ENCODE results near the gene BCKDK.
A peak's percentile ranks its signal among the peaks of the same experiment; 100 is the strongest.

The BCKDK gene

GRCh38 chr16:31114468-31114867 is 6.3 kb downstream of the BCKDK start:
- no peak for TF ChIP-seq ZC3H10 (CRISPR knock-in tag; IDR thresholded peaks at IDR 0.05)
- TF ChIP-seq ISL1 (CRISPR knock-in tag; IDR thresholded peaks at IDR 0.05), result no peak
- no peak for TF ChIP-seq BACH2 (CRISPR knock-in tag; IDR thresholded peaks at IDR 0.05; ENCODE audit: borderline replicate concordance)
- no peak for TF ChIP-seq GLIS3 (CRISPR knock-in tag; IDR thresholded peaks at IDR 0.05)
- TF ChIP-seq CSDC2 (CRISPR knock-in tag; IDR thresholded peaks at IDR 0.05), result no peak
- no peak for TF ChIP-seq RARB (CRISPR knock-in tag; IDR thresholded peaks at IDR 0.05)
- TF ChIP-seq ZNF565 (CRISPR knock-in tag; conservative IDR thresholded peaks at IDR 0.05; ENCODE audit: low read depth), result no peak
- TF ChIP-seq, protein P1, sequence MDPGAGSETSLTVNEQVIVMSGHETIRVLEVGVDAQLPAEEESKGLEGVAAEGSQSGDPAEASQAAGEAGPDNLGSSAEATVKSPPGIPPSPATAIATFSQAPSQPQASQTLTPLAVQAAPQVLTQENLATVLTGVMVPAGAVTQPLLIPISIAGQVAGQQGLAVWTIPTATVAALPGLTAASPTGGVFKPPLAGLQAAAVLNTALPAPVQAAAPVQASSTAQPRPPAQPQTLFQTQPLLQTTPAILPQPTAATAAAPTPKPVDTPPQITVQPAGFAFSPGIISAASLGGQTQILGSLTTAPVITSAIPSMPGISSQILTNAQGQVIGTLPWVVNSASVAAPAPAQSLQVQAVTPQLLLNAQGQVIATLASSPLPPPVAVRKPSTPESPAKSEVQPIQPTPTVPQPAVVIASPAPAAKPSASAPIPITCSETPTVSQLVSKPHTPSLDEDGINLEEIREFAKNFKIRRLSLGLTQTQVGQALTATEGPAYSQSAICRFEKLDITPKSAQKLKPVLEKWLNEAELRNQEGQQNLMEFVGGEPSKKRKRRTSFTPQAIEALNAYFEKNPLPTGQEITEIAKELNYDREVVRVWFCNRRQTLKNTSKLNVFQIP (CRISPR knock-in tag; IDR thresholded peaks at IDR 0.05; ENCODE audit: borderline replicate concordance, low read depth), result no peak
- no peak for TF ChIP-seq ZFP30 (CRISPR knock-in tag; IDR thresholded peaks at IDR 0.05)
- TF ChIP-seq PPARA (CRISPR knock-in tag; IDR thresholded peaks at IDR 0.05; ENCODE audit: borderline replicate concordance), result no peak
- TF ChIP-seq OSR1 (CRISPR knock-in tag; IDR thresholded peaks at IDR 0.05), result no peak
- no peak for TF ChIP-seq CREB5 (CRISPR knock-in tag; IDR thresholded peaks at IDR 0.05; ENCODE audit: low read depth)
- TF ChIP-seq, protein P2, sequence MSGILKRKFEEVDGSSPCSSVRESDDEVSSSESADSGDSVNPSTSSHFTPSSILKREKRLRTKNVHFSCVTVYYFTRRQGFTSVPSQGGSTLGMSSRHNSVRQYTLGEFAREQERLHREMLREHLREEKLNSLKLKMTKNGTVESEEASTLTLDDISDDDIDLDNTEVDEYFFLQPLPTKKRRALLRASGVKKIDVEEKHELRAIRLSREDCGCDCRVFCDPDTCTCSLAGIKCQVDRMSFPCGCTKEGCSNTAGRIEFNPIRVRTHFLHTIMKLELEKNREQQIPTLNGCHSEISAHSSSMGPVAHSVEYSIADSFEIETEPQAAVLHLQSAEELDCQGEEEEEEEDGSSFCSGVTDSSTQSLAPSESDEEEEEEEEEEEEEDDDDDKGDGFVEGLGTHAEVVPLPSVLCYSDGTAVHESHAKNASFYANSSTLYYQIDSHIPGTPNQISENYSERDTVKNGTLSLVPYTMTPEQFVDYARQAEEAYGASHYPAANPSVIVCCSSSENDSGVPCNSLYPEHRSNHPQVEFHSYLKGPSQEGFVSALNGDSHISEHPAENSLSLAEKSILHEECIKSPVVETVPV (CRISPR knock-in tag; IDR thresholded peaks at IDR 0.05), result no peak
- TF ChIP-seq ZNF70 (CRISPR knock-in tag; IDR thresholded peaks at IDR 0.05), result no peak
- ATAC-seq, result no peak

GRCh38 chr16:31117384-31118222 is 9.4 kb downstream of the BCKDK start, which contains the start of gene KAT8:
Gene KAT8 (plus strand): TSS chr16:31117664. CDS start chr16:31117682, 18 bp downstream.
- ATAC-seq, result peak; percentile 96
- TF ChIP-seq ZC3H10 (CRISPR knock-in tag; IDR thresholded peaks at IDR 0.05) (no peak), TOX (CRISPR knock-in tag; IDR thresholded peaks at IDR 0.05; ENCODE audit: borderline replicate concordance) (no peak), BACH2 (CRISPR knock-in tag; IDR thresholded peaks at IDR 0.05; ENCODE audit: borderline replicate concordance) (no peak), RARB (CRISPR knock-in tag; IDR thresholded peaks at IDR 0.05) (no peak), SNAI2 (CRISPR knock-in tag; IDR thresholded peaks at IDR 0.05) (no peak), PPARA (CRISPR knock-in tag; IDR thresholded peaks at IDR 0.05; ENCODE audit: borderline replicate concordance) (no peak), OSR1 (CRISPR knock-in tag; IDR thresholded peaks at IDR 0.05) (no peak), ISL1 (CRISPR knock-in tag; IDR thresholded peaks at IDR 0.05) (no peak), TSHZ2 (CRISPR knock-in tag; IDR thresholded peaks at IDR 0.05) (no peak), ZNF8 (CRISPR knock-in tag; IDR thresholded peaks at IDR 0.05) (no peak), ARNTL (CRISPR knock-in tag; IDR thresholded peaks at IDR 0.05; ENCODE audit: borderline replicate concordance, low read depth) (no peak)
- TF ChIP-seq, protein P2 (CRISPR knock-in tag; IDR thresholded peaks at IDR 0.05), result no peak
- TF ChIP-seq, protein P1 (CRISPR knock-in tag; IDR thresholded peaks at IDR 0.05; ENCODE audit: borderline replicate concordance, low read depth), result no peak
